GM21367 (cell line): ENCODE data around the gene SMIM27.
"Not testable (repeated sequence)": the region's sequence is repeated elsewhere in the genome, so short reads cannot be mapped to it uniquely, and the experiment has no call there.

ENCODE experiments used
- ATAC-seq: cut with Tn5 transposase; IDR thresholded peaks from one replicate; pipeline ENCODE4 v1.9.1; 2021; ENCODE audit not compliant: unreplicated experiment

The SMIM27 gene

GRCh38 chr9:32552172-32552872 is at the start of gene SMIM27, which contains the start of gene TOPORS:
TSS of gene SMIM27 (plus strand) at chr9:32552327. CDS start at chr9:32552435, 108 bp downstream.
TSS of gene TOPORS (minus strand) at chr9:32552586. CDS start at chr9:32552436, 150 bp downstream.
- ATAC-seq = peak; percentile 65

DNA sequence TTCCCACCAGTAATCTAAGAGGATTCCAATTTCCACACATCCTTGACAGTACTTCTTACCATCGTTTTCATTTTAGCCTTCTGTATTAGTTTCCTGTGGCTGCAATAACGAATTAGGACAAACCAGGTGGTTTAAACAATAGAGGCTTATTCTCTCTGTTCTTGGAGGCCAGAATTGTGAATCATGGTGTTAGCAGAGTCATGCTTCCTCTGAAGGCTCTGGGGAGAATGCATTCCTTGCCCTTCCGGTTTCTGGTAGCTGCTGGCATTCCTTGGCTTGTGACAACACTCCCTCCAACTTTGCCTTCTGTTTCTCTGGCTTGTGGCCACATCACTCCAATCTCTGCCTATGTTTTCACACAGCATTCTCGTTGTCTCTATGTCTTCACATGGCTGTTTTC is 49.7 kb upstream of the SMIM27 start:
- no peak for ATAC-seq

DNA sequence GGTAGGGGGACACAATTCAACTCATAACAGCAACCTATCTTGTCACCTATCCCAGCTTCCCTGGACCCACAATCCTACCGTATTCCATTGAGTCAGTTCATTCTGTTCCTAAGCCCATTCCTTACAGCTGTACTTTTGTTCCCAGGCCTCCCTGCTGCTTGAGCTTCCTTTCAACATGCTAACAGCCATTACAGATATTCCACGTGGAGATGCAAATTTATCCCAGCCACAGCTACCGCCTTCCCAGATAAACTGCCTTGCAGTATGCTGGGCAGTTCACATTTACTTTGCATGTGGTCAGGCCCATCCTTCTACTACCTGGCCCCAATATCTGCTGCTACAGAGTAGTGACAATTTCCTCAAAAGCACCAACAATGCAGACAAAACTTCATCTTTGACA is 49.1 kb upstream of the SMIM27 start:
- no peak for ATAC-seq

DNA sequence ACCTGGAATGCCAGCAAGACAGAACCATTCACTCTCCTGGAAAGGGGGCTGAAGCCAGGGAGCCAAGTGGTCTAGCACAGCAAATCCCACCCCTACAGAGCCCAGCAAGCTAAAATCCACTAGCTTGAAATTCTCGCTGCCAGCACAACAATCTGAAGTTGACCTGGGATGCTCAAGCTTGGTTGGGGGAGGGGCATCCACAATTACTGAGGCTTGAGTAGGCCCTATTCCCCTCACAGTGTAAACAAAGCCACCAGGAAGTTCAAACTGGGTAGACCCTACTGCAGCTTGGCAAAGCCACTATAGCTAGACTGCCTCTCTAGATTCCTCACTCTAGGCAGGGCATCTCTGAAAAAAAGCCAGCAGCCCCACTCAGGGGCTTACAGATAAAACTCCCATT is 43.4 kb upstream of the SMIM27 start:
- ATAC-seq = no peak

DNA sequence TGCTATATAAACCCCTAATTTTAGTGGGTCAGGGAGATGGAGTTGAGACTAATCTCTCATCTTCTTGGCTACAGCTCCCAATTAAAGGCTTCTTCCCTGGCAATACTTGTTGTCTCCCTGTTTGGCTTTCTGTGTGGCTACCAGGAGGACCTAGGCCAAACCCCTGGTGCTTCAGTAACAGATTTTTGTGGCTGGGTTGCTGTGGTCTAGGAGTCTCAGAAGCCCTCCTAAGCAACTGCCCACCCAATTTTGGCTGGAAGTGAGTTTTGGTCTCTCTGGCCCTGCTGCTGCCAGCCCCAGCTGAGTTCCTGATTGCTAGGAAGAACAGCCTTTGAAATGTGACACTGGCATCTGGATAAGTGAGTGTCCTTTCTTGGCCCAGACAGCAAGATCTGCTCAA is 35.9 kb upstream of the SMIM27 start:
- ATAC-seq = no peak

GRCh38 chr9:32518276-32518675 is 33.9 kb upstream of the SMIM27 start:
- ATAC-seq = no peak

- ATAC-seq = no peak
These were observed 28.2 kb upstream of the SMIM27 start for GRCh38 chr9:32523910-32524309.

- ATAC-seq = not testable (repeated sequence)
These were observed 27.6 kb upstream of the SMIM27 start for GRCh38 chr9:32524558-32524891.

DNA sequence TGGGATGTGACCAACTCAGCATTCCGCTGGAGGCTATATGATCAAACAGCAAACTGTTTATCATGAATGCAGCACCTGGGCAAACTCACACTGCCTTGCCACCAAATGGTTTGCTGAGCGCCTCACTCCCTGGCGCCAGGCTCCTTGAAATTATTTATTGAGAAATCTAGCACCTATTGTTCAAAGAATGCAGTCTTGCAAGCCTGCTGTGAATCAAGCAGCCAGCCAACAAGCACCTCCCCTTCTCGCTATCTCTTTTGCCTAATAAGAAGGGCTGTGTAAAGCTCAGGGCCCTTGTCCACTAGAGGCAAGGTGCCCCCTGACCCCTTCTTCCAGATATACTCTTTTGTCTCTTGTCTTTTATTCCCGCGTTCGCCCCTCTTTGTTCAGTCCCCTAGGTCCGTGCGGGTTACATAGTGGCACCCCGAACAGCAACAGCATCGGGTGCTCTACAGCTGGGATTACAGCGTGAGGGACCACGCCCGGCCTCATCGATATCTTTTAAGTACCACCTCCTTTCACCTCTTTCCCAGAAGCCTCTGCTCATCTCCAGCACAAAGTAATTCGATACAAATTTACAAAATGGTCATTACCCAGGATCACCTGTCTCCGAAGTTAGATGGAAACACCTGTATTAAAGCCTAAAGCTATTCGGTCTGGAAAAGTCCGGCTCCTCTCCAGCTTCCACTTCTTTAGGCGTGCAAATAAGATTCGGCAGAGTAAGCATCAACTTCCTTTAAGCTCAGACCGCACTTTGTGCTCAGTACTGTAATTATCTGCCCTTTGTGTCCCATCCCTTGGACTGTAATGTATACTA is 27.0 kb upstream of the SMIM27 start:
- peak; percentile 19 for ATAC-seq

DNA sequence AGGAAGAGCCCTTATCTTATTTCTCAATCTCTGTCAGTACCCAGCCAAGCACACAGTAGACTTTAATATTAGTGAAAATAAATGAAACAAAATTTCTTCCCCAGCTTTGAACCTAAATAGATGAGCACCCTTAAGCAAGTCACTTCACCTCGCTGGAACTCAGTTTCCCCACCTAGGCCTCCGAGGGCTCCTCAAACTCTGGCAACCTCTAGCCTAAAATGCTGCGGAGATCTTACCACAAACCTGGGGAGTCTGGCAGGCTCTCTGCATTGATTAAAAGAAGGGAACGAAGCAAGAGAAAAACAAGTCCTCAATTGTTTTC is 26.5 kb upstream of the SMIM27 start:
- ATAC-seq = no peak

GRCh38 chr9:32526041-32526706 is 26.0 kb upstream of the SMIM27 start, which contains the start of gene RIGI:
TSS of gene RIGI (minus strand) at chr9:32526196. CDS start at chr9:32526166, 30 bp downstream.
- peak; percentile 72 for ATAC-seq

GRCh38 chr9:32526707-32527048 is 25.4 kb upstream of the SMIM27 start:
- ATAC-seq = no peak

GRCh38 chr9:32533336-32533735 is 18.8 kb upstream of the SMIM27 start:
- no peak for ATAC-seq

DNA sequence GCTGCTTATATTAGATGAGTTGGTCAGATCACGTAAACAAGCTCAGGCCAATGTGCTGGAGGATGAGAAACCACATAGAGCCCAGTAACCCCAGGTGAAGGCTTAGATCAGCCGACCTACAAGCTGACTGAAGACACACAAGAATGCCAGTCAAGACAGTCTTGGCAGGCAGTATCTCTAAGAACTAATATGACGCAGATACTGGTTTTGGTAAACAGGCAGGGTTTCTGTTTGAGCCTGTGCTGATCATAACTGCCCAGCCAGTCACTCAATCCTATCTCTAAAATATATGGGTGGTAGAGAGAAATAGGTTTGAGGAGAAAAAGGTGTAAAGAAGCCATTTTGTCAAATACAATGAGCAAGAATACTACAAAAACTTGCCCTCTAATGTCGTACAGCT is 18.3 kb upstream of the SMIM27 start:
- no peak for ATAC-seq

- ATAC-seq = no peak
These were observed 9.1 kb upstream of the SMIM27 start for GRCh38 chr9:32543047-32543446.

GRCh38 chr9:32545884-32546283 is 6.2 kb upstream of the SMIM27 start:
- ATAC-seq = no peak

DNA sequence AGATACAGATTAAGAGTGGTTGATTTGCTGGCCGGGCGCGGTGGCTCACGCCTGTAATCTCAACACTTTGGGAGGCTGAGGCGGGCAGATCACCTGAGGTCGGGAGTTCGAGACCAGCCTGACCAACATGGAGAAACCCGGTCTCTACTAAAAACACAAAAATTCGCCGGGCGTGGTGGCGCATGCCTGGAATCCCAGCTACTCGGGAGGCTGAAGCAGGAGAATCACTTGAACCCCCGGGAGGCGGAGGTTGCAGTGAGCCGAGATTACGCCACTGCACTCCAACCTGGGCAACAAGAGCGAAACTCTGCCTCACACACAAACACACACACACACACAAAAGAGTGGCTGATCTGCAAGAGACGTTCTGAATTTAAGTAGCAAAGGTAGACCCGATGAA is 3.9 kb upstream of the SMIM27 start:
- not testable (repeated sequence) for ATAC-seq

DNA sequence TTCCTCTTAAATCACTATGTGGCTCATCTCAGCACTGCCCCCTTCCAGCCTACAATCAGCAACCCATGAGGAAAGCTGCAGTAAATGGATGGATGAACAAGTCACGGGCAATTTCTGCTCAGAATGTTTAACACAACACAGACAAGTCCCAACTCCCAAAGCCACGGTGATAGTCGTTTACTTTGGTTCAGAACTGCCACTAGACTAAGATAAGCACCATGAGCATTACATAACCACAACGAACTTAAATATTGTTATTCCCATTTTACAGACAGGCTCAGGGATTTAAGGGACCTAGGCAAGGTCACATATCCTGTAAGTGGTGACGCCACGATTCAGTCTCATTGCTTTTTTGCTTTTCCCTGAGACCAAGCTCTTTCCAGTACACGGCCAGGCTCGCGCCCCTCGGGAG is 2.0 kb upstream of the SMIM27 start:
- no peak for ATAC-seq

- ATAC-seq = peak; percentile 56
These were observed 1.4 kb upstream of the SMIM27 start for GRCh38 chr9:32550562-32551275.

GRCh38 chr9:32551276-32552051 is 663 bp upstream of the SMIM27 start:
- ATAC-seq = peak; percentile 6

- ATAC-seq = no peak
These were observed 2.0 kb downstream of the SMIM27 start for GRCh38 chr9:32554107-32554506.
